Activated CD4-positive, alpha-beta T cell treated with anti-CD3 and anti-CD28 coated beads, Interleukin-2, amount 10 ng/mL, durations not matched to agents 24 days and 14 days (primary cell): Measurements from ENCODE around the gene TRIM59. TPM values are rescaled to one million over a fixed set of nuclear protein-coding genes. Genes with fewer than 3 reads are reported as not detected.

Experiments
- DNase-seq: peaks from one replicate; pipeline ENCODE4 v3.0.0; 2022
- H3K27ac Mint-ChIP-seq: one replicate; pipeline ENCODE4 v1.8.0; 2022; ENCODE audit warnings: mild to moderate bottlenecking, mixed read lengths
- H3K27me3 Mint-ChIP-seq: one replicate; pipeline ENCODE4 v1.8.0; 2022; ENCODE audit warnings: mixed read lengths
- H3K36me3 Mint-ChIP-seq: one replicate; pipeline ENCODE4 v1.8.0; 2022; ENCODE audit warnings: low read depth, mild to moderate bottlenecking, mixed read lengths
- H3K4me1 Mint-ChIP-seq: one replicate; pipeline ENCODE4 v1.8.0; 2021; ENCODE audit warnings: mixed read lengths
- H3K4me3 Mint-ChIP-seq: one replicate; pipeline ENCODE4 v1.8.0; 2022; ENCODE audit warnings: mild to moderate bottlenecking, moderate library complexity, mixed read lengths
- H3K9me3 Mint-ChIP-seq: one replicate; pipeline ENCODE4 v1.8.0; 2021; ENCODE audit warnings: mixed read lengths
- intact Hi-C: fragments of 100-400 bp; cut with micrococcal nuclease; formaldehyde crosslinking; loops from one replicate; pipeline ENCODE4 v1.15.1; 2023
- total RNA-seq: library from RNA; stranded (reverse); gene quantifications from 2 replicates; pipeline ENCODE4 v1.2.3, GENCODE V29; 2022

TRIM59 gene
- total RNA-seq, 1 donor from 2014 or later: 31.8 TPM

DNA sequence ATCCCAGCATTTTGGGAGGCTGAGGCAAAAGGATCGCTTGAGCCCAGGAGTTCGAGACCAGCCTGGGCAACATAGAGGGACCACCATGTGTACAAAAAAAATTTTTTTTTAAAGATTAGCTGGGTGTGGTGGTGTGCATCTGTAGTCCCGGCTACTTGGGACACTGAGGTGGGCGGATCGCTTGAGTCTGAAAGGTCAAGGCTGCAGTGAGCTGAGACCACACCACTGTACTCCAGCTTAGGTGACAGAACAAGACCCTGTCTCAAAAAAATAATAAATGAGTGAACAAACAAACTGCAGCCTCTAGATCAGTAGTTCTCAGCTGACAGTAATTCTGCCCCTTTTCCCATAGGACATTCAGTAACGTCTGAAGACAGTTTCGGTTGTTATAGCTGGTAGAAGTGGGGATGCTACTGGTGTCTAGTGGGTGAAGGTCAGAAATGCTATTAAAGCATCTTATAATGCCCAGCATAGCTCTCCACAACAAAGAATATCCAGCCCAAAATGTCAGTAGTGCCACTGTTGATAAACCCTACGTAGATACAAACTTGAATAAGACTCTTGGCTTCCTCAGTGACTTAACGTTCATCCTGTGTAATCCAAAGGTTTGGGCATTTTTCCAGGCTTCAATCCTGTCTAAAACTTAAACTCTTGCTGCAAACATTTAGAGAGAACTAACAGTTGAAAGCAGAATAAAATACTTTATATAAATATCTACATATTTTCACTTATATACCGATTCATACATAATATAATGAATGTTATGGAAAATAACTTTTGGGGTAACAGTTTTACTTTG, 39.6 kb downstream of the TRIM59 start:
- intact Hi-C loops: loop anchor here (10.0 kb wide), 1 partner anchor 95 kb away; no protein-coding TSS in a partner anchor
- H3K27me3 Mint-ChIP-seq: no peaks in the 10 kb centered on the region
- peaks cover 40% of the 10 kb centered on the region for H3K36me3 Mint-ChIP-seq
- H3K27ac Mint-ChIP-seq: no peak overlapping the region
- peaks cover 26% of the 10 kb centered on the region for H3K4me1 Mint-ChIP-seq
- no peak overlapping the region for H3K4me3 Mint-ChIP-seq
- DNase-seq: peak; percentile 54
- H3K9me3 Mint-ChIP-seq: no peaks in the 10 kb centered on the region

GRCh38 chr3:160403796-160404470, 45.7 kb downstream of the TRIM59 start:
- peak overlapping the region; percentile 88 for H3K27ac Mint-ChIP-seq
- H3K4me3 Mint-ChIP-seq: peak overlapping the region; percentile 96
- peaks cover 3% of the 10 kb centered on the region for H3K9me3 Mint-ChIP-seq
- peaks cover 54% of the 10 kb centered on the region for H3K36me3 Mint-ChIP-seq
- H3K27me3 Mint-ChIP-seq: peaks cover 4% of the 10 kb centered on the region
- intact Hi-C loops: loop anchor here (5.0 kb wide), 2 partner anchors 177 to 377 kb away; partner anchors contain the start of gene C3orf80
- peaks cover 41% of the 10 kb centered on the region for H3K4me1 Mint-ChIP-seq
- DNase-seq: no peak

DNA sequence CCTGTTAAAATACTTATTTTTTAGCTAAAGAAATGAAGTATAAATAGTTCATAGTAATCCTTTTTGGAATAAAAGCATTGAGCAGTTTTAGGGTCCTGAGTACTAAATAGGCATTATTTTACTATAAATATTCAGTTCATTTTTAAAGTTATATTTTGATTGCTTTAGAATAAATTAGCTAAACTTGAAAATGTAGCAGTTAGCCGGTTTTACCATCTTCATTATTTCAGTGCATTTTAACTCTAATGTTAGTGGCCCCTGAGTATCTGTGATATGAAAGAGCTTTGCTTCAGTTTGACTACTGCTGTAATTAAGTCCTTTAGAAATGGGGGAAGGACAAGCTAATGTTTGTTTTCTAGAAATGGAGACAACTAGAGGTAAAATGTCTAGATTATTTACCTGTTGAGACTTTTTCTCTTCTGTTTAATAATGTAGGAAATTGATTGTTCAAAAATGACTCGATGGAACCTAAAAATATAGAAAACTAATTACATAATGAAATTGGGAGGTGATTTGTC, 46.5 kb downstream of the TRIM59 start:
- Mint-ChIP-seq H3K9me3 (peaks cover 3% of the 10 kb centered on the region), H3K4me1 (peaks cover 39% of the 10 kb centered on the region), H3K27ac (peak overlapping the region; percentile 23), H3K4me3 (peak overlapping the region; percentile 96), H3K36me3 (peaks cover 49% of the 10 kb centered on the region), H3K27me3 (peaks cover 4% of the 10 kb centered on the region)
- intact Hi-C loops: loop anchor here (5.0 kb wide), 2 partner anchors 176 to 376 kb away; partner anchors contain the start of gene C3orf80
- DNase-seq: no peak

- Mint-ChIP-seq H3K9me3 (peaks cover 3% of the 10 kb centered on the region), H3K4me3 (peak overlapping the region; percentile 96), H3K27me3 (peaks cover 4% of the 10 kb centered on the region), H3K36me3 (peaks cover 44% of the 10 kb centered on the region), H3K27ac (peak overlapping the region; percentile 80), H3K4me1 (peaks cover 36% of the 10 kb centered on the region)
- DNase-seq: no peak
- intact Hi-C loops: loop anchor here (1.0 to 5.0 kb wide), 3 partner anchors 11 to 375 kb away; partner anchors contain the start of gene C3orf80
These were observed 47.2 kb downstream of the TRIM59 start for GRCh38 chr3:160402221-160403027.

DNA sequence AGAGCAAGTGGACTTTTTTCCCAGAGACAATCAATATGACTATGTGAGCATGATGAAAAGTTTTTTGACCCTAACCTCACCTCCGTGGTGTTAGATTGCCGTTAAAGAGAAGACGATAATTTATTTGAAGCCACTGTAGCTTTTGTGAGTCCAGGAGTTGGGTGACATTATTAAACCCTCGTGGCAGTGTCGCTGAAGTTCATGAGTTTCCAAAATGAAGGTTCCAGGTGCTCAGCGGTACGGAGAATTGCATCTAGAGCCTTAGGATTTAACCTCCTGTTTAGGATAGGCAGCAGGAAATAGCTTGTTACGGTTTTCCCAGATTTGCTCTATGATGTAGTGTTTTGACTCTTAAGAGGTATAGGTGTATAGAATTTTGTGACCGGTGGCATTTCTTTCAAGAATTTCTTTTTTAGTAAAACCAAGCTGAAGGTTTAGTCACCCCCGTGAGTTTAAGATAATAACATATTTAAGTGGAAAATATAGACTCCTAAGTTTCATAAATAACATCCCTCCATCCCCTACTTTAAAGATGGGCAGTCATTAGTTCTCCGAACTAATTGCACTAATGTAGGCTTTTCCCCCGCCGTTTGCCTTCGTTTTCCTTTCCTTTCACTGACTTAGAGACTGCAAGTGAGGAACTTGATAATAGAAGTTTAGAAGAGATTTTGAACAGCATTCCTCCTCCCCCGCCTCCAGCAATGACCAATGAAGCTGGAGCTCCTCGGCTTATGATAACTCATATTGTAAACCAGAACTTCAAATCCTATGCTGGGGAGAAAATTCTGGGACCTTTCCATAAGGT, 48.1 kb downstream of the TRIM59 start:
- H3K27ac Mint-ChIP-seq: peak overlapping the region; percentile 88
- H3K9me3 Mint-ChIP-seq: peaks cover 3% of the 10 kb centered on the region
- H3K4me1 Mint-ChIP-seq: peaks cover 41% of the 10 kb centered on the region
- DNase-seq: peak; percentile 68
- intact Hi-C loops: loop anchor here (1.0 to 5.0 kb wide), 4 partner anchors 12 to 374 kb away; partner anchors contain the start of genes C3orf80 and PPM1L
- peak overlapping the region; percentile 96 for H3K4me3 Mint-ChIP-seq
- peaks cover 4% of the 10 kb centered on the region for H3K27me3 Mint-ChIP-seq
- peaks cover 39% of the 10 kb centered on the region for H3K36me3 Mint-ChIP-seq

- Mint-ChIP-seq H3K27me3 (peaks cover 4% of the 10 kb centered on the region), H3K27ac (peak overlapping the region; percentile 97), H3K4me3 (peak overlapping the region; percentile 96), H3K36me3 (peaks cover 36% of the 10 kb centered on the region), H3K9me3 (peaks cover 3% of the 10 kb centered on the region), H3K4me1 (peaks cover 40% of the 10 kb centered on the region)
- peak; percentile 81 for DNase-seq
- intact Hi-C loops: loop anchor here (2.0 to 5.0 kb wide), 3 partner anchors 173 to 373 kb away; partner anchors contain the start of genes C3orf80 and PPM1L
These were observed 48.9 kb downstream of the TRIM59 start for GRCh38 chr3:160400702-160401150.

GRCh38 chr3:160400030-160400701, 49.4 kb downstream of the TRIM59 start:
- H3K9me3 Mint-ChIP-seq: peaks cover 3% of the 10 kb centered on the region
- peaks cover 4% of the 10 kb centered on the region for H3K27me3 Mint-ChIP-seq
- H3K27ac Mint-ChIP-seq: peak overlapping the region; percentile 97
- intact Hi-C loops: loop anchor here (2.0 to 5.0 kb wide), 3 partner anchors 173 to 373 kb away; partner anchors contain the start of genes C3orf80 and PPM1L
- peak; percentile 86 for DNase-seq
- H3K4me1 Mint-ChIP-seq: peaks cover 43% of the 10 kb centered on the region
- peak overlapping the region; percentile 96 for H3K4me3 Mint-ChIP-seq
- peaks cover 36% of the 10 kb centered on the region for H3K36me3 Mint-ChIP-seq

GRCh38 chr3:160399125-160400029, 50.2 kb downstream of the TRIM59 start, which contains the start of the genes IFT80 and SMC4:
IFT80 (minus strand) TSS chr3:160399225; CDS start chr3:160384600, 14,625 bp downstream.
SMC4 (plus strand) TSS chr3:160399650; CDS start chr3:160400827, 1,177 bp downstream.
- peaks cover 39% of the 10 kb centered on the region for H3K4me1 Mint-ChIP-seq
- H3K9me3 Mint-ChIP-seq: peaks cover 3% of the 10 kb centered on the region
- peak within 1 kb of the TSS; percentile 97 for H3K27ac Mint-ChIP-seq

DNA sequence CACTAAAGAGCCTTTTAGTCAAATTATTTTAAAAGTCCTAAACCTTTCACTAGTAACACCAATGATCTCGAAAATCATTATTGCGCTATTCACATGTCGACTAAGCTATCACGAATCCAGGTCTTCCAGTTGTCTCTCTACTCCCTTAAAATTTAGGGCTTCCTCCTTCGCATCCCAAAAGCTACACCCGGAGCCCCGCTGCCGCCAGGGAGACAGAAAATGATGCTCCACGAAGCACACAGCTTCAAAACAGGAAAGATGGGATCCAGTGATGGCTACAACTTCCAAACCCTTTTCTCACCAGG, 50.8 kb downstream of the TRIM59 start:
- Mint-ChIP-seq H3K27me3 (peaks cover 4% of the 10 kb centered on the region), H3K36me3 (peaks cover 29% of the 10 kb centered on the region), H3K9me3 (peaks cover 3% of the 10 kb centered on the region), H3K4me3 (peak overlapping the region; percentile 96), H3K4me1 (peaks cover 33% of the 10 kb centered on the region), H3K27ac (peak overlapping the region; percentile 97)
- DNase-seq: no peak
- intact Hi-C loops: loop anchor here (1.0 to 5.0 kb wide), 4 partner anchors 14 to 411 kb away; partner anchors contain the start of genes IL12A, KPNA4 and TRIM59

More at GRCh38 chr3:160399125-160400029, 50.2 kb downstream of the TRIM59 start, which contains the start of the genes IFT80 and SMC4:
- Mint-ChIP-seq H3K4me3 (peak within 1 kb of the TSS; percentile 96), H3K27me3 (peaks cover 4% of the 10 kb centered on the region), H3K36me3 (peaks cover 34% of the 10 kb centered on the region)
- DNase-seq: peak; percentile 99
- intact Hi-C loops: loop anchor here (1.0 to 5.0 kb wide), 7 partner anchors 13 to 412 kb away; partner anchors contain the start of genes C3orf80, IL12A, KPNA4 and PPM1L

GRCh38 chr3:160395297-160395696, 54.3 kb downstream of the TRIM59 start:
- Mint-ChIP-seq H3K9me3 (peaks cover 3% of the 10 kb centered on the region), H3K4me1 (peaks cover 25% of the 10 kb centered on the region), H3K27ac (no peak overlapping the region), H3K4me3 (no peak overlapping the region), H3K27me3 (peaks cover 4% of the 10 kb centered on the region), H3K36me3 (peaks cover 9% of the 10 kb centered on the region)
- DNase-seq: no peak
- intact Hi-C loops: loop anchor here (5.0 kb wide), 1 partner anchor 408 kb away; the partner anchor contains the start of gene IL12A

DNA sequence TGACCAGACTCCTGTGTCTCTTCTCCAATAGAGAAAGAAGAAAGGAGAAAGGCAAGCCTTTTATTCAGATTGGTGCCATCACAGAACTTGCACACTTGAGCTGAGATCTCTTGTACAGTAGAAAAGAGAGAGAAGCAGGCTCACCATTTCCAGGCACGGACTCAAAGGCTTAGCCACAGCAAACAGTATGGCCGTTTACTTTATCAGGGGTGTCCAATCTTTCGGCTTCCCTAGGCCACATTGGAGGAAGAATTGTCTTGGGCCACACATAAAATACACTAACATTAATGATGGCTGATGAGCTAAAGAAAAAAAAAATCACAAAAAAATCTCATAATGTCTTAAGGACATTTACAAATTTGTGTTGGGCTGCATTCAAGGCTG, 55.6 kb downstream of the TRIM59 start:
- no peak for DNase-seq
- H3K36me3 Mint-ChIP-seq: peaks cover 6% of the 10 kb centered on the region
- intact Hi-C loops: no loop called here
- H3K27me3 Mint-ChIP-seq: no peaks in the 10 kb centered on the region
- H3K9me3 Mint-ChIP-seq: no peaks in the 10 kb centered on the region
- H3K4me1 Mint-ChIP-seq: peaks cover 21% of the 10 kb centered on the region
- H3K27ac Mint-ChIP-seq: no peak overlapping the region
- no peak overlapping the region for H3K4me3 Mint-ChIP-seq
